ENCODE data around the gene ODAD4.

Gene ODAD4

DNA sequence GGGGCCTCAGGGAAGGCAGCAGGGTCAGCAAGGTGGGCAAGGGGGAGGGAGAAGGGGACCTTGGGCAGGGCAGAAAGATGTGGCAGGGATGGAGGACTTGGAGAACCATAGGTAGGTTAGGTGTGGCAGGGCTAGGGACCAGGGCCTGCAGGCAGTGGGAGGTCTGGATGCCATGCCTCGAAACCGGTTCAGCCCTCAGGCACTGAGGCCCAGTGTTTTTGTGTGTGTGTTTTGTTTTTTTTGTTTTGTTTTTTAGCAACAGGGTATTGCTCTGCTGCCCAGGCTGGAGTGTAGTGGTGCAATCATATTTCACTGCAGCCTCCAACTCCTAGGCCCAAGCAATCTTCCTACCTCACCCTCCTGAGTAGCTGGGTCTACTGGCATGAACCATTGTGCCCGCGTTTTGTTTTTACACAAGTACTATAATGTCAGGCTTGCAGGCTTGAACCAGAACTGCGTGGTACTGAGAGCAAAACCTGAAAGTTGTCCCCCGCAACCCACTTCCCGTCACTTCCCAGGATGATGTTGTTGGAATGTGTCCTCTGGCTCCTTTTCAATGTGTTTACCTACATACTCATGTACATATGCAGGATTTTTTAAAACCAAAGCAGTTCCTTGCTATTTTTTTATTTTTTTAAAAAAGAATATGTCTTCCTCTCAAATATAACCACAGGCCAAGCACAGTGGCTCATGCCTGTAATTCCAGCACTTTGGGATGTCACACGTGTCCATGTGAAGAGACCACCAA is 12.4 kb downstream of the ODAD4 start:
- no peak for DNase-seq (ENCODE audit: low spot score)

DNA sequence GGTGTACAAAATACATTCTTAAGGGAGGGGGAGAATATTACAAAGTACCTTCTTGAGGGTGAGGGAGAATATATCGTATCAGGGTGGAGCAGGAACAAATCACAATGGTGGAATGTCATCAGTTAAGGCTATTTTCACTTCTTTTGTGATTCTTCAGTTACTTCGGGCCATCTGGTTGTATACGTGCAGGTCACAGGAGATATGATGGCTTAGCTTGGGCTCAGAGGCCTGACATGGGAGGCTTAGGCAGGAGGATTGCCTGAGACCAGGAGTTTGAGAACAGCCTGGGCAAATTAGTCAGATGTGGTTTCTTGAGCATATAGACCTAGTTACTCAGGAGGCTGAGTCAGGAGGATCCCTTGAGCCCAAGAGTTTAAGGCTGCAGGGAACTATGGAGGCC is 13.1 kb downstream of the ODAD4 start:
- DNase-seq (ENCODE audit: low spot score): no peak

DNA sequence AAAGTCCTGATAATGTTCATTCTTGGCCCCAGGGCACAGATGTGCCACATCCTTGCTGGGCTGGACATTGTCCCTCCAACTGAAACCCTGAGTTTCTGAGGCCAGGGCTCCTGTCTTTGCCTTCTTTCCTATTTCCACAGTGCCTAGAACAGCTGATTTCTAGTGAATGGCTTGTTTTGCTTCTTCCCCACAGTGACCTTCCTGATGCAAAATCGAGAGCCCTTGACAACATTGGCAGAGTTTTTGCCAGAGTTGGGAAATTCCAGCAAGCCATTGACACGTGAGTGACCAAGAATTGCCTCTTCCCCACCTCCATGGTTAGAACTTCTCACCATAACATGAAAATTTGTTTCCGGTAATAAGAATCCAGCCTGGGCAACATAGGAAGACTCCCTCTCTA is 14.5 kb downstream of the ODAD4 start:
- DNase-seq (ENCODE audit: low spot score): no peak

- DNase-seq (ENCODE audit: low spot score): no peak
Observed at GRCh38 chr17:41948762-41949460, 18.5 kb downstream of the ODAD4 start.

- DNase-seq (ENCODE audit: low spot score): no peak
Observed at GRCh38 chr17:41956522-41956921, 26.1 kb downstream of the ODAD4 start.

DNA sequence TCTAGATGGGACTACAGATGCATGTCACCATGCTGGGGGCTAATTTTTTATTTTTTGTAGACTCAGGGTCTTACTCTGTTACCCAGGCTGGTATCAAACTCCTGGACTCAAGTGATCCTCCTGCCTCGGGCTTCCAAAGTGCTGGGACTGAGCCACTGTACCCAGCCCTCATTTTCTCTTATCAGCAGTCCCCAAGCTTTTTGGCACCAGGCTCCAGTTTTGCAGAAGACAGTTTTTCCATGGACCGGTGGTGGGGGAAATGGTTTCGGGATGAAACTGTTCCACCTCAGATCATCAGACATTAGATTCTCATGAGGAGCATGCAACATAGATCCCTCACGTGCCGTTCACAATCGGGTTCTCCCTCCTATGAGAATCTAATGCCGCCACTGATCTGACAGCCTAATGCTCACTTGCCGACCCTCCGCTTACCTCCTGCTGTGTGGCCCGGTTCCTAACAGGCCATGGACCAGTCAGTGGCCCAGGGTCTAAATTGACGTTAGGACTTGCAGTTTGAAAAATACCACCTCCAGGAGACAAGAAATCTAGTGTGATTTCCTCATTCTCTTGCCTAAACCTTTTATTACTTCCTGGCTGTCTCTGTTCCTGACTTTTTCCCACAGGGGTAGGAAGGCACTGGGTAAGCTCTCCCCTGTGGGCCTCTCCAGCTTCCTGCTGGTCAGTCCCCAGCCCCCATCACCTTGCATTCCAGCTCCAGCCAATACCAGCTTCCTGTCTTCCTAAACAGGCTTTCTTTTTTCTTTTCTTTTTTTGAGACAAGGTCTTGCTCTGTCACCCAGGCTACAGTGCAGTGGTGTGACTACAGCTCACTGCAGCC is 26.8 kb downstream of the ODAD4 start:
- DNase-seq (ENCODE audit: low spot score): no peak

DNA sequence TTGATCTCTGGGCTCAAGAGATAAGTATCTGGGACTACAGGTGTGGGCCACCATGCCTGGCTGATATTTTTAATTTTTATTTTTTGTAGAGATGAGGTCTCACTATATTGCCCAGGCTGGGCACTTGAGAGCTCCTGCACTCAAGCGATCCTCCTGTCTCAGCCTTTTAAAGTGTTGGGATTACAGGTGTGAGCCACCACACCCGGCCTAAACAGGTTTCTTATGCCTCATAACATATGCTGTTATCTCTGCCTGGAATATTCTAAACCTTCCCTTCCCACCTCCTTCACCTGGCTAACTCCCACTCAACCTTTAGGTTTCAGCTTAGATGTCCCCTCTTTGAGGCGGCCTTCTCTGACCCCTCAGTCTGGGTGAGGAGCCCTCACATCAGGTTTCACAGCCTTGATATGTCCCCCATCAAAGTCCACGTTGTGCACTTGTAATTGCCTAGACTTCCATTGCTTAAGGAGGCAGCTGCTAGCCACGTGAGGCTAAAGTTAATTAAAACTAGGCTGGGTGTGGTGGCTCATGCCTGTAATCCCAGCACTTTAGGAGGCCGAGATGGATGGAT is 27.5 kb downstream of the ODAD4 start:
- DNase-seq (ENCODE audit: low spot score): no peak

- no peak for DNase-seq (ENCODE audit: low spot score)
Observed at GRCh38 chr17:41959030-41959335, 28.6 kb downstream of the ODAD4 start.

DNA sequence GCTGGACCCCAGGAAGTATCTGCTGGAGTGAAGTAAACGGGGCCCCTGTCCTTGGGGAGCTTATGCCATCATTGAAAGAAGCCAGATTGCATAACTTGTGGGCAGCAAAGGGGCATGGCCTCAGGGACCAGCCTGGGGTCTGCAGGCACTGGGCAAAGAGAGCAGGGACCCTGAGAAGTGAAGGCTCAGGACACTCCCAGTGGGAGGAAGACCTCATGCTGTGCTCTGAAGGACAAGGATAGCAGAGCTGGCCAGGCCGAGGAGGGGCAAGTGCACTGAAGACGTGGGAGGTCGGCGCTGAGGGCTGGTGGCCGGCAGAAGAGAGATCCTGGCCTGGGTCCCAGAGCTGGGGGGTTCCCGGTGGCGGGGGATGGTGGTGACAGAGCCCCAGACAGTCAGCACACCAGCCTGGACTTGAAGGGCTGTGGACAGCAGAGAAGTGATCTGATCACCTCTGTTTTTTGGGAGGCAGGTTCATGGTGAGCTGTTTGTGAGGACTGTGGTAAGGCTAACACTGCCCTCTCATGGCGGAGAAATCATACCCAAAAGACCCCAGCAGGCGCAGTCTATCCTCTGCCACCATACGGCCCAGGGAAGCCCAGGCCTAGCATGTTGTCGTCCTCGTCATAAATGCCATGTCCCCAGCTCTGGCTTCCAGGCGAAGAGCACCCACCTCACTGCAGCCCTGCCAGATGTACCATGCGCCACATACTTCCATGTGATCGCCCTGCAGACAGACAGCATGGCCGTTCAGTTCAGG is 29.1 kb downstream of the ODAD4 start:
- DNase-seq (ENCODE audit: low spot score): peak; percentile 64

DNA sequence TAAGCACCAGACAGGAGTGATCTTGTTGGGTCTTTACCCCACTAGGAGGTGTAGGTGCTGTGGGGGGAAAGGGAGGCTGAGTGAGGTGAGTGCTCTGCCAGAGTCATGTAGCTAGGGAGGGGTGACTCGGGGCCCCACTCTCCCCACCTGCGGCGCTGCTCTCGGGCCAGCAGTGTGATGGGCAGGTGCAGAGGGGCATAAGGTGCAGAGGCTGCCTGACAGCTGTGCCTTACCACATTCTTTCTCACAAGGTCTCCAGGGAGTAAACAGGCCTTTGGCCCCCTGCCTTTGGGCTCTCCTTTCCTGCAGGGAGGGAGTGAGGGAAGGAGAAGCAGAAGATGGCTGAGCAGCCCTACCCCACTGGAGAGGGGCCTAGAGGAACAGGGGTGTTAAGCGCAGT is 31.7 kb downstream of the ODAD4 start:
- DNase-seq (ENCODE audit: low spot score): no peak

DNA sequence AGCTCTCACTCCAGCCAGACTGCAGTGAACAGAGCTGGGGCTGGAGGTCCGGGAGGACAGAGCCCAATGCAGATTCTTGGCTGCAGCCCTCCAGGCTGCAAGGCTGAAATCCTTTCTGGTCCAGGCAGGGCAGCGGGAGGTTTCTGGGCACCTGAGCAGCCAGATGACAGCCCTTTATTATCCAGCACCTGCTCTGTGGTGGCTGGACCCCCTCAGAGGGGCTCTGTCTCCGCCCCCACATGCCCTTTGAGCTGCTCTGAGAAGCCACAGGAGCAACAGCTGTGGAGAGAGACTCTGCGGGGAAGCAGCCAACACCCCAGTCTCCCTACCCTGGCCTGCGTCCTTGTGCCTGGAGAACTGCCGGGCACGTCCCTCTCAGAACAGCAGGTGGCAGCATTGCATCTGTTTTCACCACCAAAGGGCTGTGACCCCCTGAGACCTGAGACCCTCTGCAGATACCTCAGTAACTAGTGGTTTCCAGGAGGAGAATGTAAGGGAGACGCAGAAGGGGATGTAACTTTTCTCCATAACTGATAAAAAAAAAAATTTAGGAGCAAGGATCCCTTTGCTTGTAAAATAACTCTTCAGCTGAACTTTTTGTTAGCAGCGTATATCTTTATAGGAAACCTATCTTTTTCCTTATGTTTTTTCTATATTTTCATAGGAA is 32.5 kb downstream of the ODAD4 start:
- peak; percentile 84 for DNase-seq (ENCODE audit: low spot score)

DNA sequence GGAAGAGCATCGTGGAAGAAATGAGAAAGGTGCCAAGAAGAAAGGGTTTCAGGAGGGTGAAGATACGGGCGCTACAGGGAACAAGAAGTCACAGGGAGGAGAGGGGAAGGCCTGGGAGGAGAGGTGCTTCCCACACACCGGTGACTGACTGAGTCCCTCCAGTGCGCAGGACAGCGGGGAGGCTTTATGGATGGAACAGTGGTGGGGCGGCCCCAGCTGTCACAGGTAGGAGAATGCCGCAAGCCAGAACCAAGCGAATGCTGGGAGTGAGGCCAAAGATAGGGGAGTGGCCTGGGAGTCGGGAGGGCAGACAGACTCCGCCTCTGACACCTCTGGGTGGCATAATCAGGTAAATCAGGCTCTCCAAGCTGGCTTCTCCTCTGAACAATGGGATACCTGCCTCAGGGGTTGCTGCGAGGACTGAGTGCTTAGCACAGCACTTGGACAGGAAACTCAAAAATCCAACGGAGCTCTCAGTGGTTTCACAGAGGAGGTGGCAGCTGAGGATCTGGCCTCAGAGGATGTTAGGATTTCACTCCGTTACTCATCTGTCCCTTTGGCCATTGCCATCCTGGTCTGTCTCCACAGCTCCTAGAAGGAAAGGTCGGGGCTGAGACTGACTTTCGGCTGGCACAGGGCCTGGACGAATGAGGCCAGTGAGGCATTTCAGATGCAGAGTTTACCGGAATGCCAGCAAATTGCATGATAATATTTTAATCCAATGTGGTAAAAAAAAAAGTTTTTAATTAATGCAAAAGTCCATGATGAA is 35.5 kb downstream of the ODAD4 start:
- no peak for DNase-seq (ENCODE audit: low spot score)

DNA sequence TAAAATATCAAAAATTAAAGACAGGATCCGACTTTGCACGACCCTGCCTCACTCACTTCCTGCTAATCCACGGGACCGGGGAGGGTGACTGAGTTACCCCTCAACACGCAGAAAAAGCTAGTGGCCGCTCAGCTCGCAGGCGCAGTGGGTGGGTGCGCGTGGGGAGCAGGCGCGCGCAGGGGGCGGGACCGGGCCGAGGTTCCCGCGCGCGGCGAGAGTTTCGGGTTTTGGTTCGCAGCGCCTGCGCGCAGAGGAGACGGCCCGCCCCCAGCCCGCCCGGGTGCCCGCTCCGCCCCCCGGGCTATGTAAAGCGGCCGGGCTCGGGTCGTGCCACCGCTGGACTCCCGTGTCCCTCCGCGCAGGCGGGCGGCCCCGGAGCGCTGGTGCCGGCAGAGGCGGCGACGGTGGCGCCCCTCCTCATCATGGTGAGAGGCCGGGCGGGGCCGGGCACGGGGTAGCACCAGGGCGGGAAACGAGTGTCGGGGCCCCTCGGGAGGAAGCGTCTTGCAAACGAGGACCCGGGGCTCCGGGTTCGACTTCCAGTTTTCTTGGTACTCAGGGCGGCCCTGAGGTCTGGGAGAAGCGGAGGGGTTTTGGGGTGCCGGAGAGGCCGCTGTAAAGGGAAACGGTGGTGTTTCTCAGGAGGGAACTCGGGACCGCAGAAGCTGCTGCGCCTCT is 36.2 kb downstream of the ODAD4 start, which contains the start of gene CNP:
Gene CNP (plus strand): TSS at position 333 of the 678 bp plus-strand sequence. CDS start 90 bp downstream, at position 423.
- peak; percentile 93 for DNase-seq (ENCODE audit: low spot score)

DNA sequence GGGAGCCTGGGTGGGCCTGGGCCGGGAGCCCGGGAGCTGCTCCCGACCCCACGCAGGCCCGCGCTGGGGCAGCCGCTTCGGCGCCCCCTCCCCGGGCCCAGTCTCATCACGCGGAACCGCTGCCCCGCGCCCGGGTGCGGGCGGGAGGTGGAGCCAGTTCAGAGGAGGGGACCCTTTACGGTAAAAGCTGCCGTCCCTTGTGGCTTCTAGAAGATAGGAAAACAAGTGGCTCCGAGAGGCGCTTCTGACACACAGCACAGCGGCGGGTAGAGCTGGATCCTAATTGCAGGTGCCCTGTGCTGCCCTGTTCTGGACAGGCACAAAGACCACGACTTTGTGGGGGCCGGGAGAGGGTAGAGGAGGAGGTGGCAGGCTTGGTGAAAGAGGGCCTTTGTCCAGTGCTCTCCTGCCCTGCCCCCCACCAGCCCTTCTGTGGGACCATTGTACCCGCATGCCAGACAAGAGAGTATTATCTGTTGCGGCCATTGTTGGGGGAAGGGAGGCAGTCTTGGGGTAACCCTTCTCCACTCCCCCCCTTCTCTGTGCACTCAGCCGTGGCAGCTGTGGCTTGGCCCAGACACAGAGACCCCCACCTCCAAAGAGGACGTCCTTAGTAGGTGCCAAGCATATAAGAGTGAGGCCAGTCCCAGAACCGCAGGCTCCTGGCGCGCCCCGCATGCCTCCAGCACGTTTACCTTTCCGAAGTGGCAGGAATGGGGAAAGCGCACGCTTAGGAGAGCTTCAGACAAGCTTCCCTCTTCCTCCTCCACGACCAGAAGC is 36.9 kb downstream of the ODAD4 start:
- peak; percentile 99 for DNase-seq (ENCODE audit: low spot score)

DNA sequence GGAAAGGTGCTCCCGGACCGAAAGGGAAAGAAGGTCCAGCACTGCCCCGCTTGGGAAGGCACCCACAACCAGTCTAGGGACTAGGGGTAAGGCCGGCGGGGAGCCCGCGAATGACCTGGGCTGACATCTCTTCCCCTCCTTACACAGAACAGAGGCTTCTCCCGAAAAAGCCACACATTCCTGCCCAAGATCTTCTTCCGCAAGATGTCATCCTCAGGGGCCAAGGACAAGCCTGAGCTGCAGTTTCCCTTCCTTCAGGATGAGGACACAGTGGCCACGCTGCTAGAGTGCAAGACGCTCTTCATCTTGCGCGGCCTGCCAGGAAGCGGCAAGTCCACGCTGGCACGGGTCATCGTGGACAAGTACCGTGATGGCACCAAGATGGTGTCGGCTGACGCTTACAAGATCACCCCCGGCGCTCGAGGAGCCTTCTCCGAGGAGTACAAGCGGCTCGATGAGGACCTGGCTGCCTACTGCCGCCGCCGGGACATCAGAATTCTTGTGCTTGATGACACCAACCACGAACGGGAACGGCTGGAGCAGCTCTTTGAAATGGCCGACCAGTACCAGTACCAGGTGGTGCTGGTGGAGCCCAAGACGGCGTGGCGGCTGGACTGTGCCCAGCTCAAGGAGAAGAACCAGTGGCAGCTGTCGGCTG is 37.6 kb downstream of the ODAD4 start:
- DNase-seq (ENCODE audit: low spot score): no peak

GRCh38 chr17:41968676-41969075 is 38.3 kb downstream of the ODAD4 start:
- no peak for DNase-seq (ENCODE audit: low spot score)

DNA sequence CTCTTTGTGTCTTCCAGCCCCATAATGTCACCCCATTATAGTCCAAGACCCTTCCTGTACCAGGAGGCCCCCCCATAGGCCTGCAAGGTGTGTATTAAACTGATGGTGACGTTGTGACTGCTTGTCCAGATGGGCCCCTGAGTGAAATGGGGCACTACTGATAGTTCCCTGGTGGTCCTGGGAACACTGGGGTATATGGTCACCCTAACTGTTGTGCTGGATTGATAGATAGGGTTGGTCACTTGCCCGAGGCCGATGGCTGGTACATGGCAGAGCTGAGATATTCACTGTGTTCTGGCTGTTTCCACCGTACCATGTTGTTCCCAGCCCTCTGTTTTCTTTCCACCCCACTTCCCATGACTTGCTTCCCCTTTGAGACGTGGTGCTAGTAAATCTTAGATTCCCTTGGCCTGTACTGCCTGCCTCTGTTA is 40.5 kb downstream of the ODAD4 start:
- no peak for DNase-seq (ENCODE audit: low spot score)

DNA sequence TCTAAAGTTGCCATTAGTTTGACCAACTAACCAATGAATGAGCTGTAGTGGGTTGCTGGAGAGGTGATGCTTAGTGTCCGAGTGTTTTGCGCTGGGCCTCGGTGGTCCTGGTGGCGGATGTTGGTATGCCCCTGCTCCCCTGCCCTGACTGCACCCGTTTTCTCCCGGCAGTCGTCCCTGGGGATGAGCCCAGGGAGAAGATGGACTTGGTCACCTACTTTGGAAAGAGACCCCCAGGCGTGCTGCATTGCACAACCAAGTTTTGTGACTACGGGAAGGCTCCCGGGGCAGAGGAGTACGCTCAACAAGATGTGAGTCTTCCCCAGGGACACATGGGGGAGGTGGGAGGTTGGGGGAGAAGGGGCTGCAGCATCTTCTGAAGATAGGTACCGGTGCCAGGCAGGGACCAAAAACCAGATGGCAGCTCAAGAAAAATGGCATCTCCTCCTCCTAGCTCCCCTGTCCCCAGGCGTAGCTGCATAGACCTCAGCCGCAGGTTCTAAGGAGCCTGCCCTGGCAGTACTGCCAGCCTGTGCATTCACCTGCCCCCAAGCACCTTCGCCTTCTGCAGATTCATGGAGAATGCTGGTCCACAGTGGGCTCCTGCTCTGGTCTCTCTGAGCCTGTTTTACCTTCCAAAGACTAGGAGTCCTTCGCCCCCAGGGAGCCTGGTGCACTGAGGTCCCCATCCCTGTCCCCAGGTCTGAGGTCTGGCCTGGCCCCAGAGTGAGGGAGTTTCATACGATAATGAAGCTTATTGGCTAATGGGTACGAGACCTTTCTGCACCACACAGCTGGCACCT is 41.5 kb downstream of the ODAD4 start:
- no peak for DNase-seq (ENCODE audit: low spot score)

All from globus pallidus (tissue), 1 donor.